AG04450 (cell line): ENCODE data around the gene NFKBIE. TPM values are rescaled to one million over a fixed set of nuclear protein-coding genes. Genes with fewer than 3 reads are reported as not detected.

Experiments used
- CTCF ChIA-PET: fragments of 300-600, 350-600 bp; formaldehyde crosslinking; extraction: SDS; loops from one replicate; lab custom pipeline; 2022; ENCODE audit warnings: antibody characterized with exemption, inconsistent platforms; lab: Charles Lee
- POLR2A ChIA-PET: fragments of 350-600 bp; formaldehyde crosslinking; extraction: SDS; loops from one replicate; lab custom pipeline; 2021; ENCODE audit warnings: antibody characterized with exemption, inconsistent platforms; lab: Yijun Ruan, JAX
- DNase-seq: peaks from one replicate; pipeline ENCODE4 v3.0.0-alpha.2; 2011; ENCODE audit warnings: low read depth, low spot score
- H3K27ac ChIP-seq: one replicate; pipeline ENCODE4 v1.5.1; 2012; ENCODE audit warnings: low read depth, low read length, control low read depth
- H3K27me3 ChIP-seq: one replicate; pipeline ENCODE4 v1.6.0; 2012; ENCODE audit warnings: low read length; ENCODE audit not compliant: control insufficient read depth, insufficient read depth
- H3K4me3 ChIP-seq: 2 replicates; pipeline ENCODE4 v1.5.1; 2011; ENCODE audit warnings: mild to moderate bottlenecking, low read depth, low read length, control low read depth
- H3K9me3 ChIP-seq: 2 replicates; pipeline ENCODE4 v1.5.1; 2012; ENCODE audit warnings: low read length; ENCODE audit not compliant: control insufficient read depth, insufficient read depth
- CTCF ChIP-seq: IDR thresholded peaks from 2 replicates; pipeline ENCODE4 v1.5.1; 2011; ENCODE audit warnings: low read depth, low read length, control low read depth, inconsistent platforms
- polyA plus RNA-seq: library from polyadenylated mRNA; depleted of rRNA; stranded (reverse); fragments of >200 nt; gene quantifications from 2 replicates; pipeline ENCODE4 v1.2.3, GENCODE V29; 2011

Gene NFKBIE
- polyA plus RNA-seq, 1 experiment = 13.7 TPM

GRCh38 chr6:44301782-44302564 lies 36.6 kb upstream of the NFKBIE start:
- ChIA-PET POLR2A (no interaction called here), CTCF (interaction anchor here (0.7 to 1.7 kb wide), 3 partner anchors 11 to 51 kb away, joined by 3 to 9 read pairs (median 7); partner anchors contain the start of gene AARS2)
- H3K27me3 ChIP-seq = peaks cover 13% of the 10 kb centered on the region
- H3K4me3 ChIP-seq = no peak overlapping the region
- DNase-seq = no peak
- no peaks in the 10 kb centered on the region; the same call in 1 of the 2 replicates for H3K9me3 ChIP-seq
- no peak for TF ChIP-seq CTCF
- no peak overlapping the region for H3K27ac ChIP-seq

- POLR2A ChIA-PET = no interaction called here
- CTCF ChIA-PET = interaction anchor here (0.7 to 1.7 kb wide), 2 partner anchors 12 to 50 kb away, joined by 3 to 7 read pairs; partner anchors contain the start of gene AARS2
Measured at GRCh38 chr6:44301106-44301505, 35.8 kb upstream of the NFKBIE start.

GRCh38 chr6:44300292-44300823 lies 35.0 kb upstream of the NFKBIE start:
- ChIA-PET POLR2A (no interaction called here), CTCF (no interaction called here)
- no peak overlapping the region for H3K4me3 ChIP-seq
- no peak for TF ChIP-seq CTCF
- no peak overlapping the region for H3K27ac ChIP-seq
- DNase-seq = no peak
- H3K27me3 ChIP-seq = peaks cover 26% of the 10 kb centered on the region
- H3K9me3 ChIP-seq = no peaks in the 10 kb centered on the region; the same call in 1 of the 2 replicates

More at GRCh38 chr6:44301106-44301505, 35.8 kb upstream of the NFKBIE start:
- TF ChIP-seq CTCF = no peak
- Histone ChIP-seq H3K9me3 (no peaks in the 10 kb centered on the region; the same call in 1 of the 2 replicates), H3K4me3 (no peak overlapping the region), H3K27me3 (peaks cover 21% of the 10 kb centered on the region), H3K27ac (no peak overlapping the region)
- DNase-seq = no peak

GRCh38 chr6:44298864-44299263 lies 33.5 kb upstream of the NFKBIE start:
- Histone ChIP-seq H3K27ac (no peak overlapping the region), H3K27me3 (peaks cover 31% of the 10 kb centered on the region), H3K4me3 (no peak overlapping the region), H3K9me3 (no peaks in the 10 kb centered on the region; the same call in 1 of the 2 replicates)
- ChIA-PET POLR2A (interaction anchor here (0.7 to 1.4 kb wide), 2 partner anchors 11 to 52 kb away, joined by 3 read pairs; partner anchors contain the start of gene HSP90AB1), CTCF (interaction anchor here (1.3 to 1.5 kb wide), 2 partner anchors 14 to 16 kb away, joined by 4 to 8 read pairs; partner anchors contain the start of gene AARS2)
- DNase-seq = no peak
- TF ChIP-seq CTCF = no peak
